HepG2 (cell line): ENCODE results near the gene EPM2A. TPM values are rescaled to one million over a fixed set of nuclear protein-coding genes. Genes with fewer than 3 reads are reported as not detected.

ENCODE experiments used
- ATAD3A ChIP-seq: sonication (generic); formaldehyde crosslinking; IDR thresholded peaks from 2 replicates; pipeline ENCODE4 v1.4.0; 2020; ENCODE audit warnings: missing genetic modification reagents
- BHLHE40 ChIP-seq: IDR thresholded peaks from 2 replicates; pipeline ENCODE4 v1.6.1; 2011; ENCODE audit warnings: low read length, improper control_type of control experiment
- CC2D1A ChIP-seq: sonication (generic); formaldehyde crosslinking; IDR thresholded peaks from 2 replicates; pipeline ENCODE4 v1.8.1; 2023; ENCODE audit warnings: mild to moderate bottlenecking, missing genetic modification reagents
- CEBPB ChIP-seq: IDR thresholded peaks from 2 replicates; pipeline ENCODE4 v1.6.1; 2011; ENCODE audit warnings: low read depth, low read length, improper control_type of control experiment, borderline replicate concordance
- CHD2 ChIP-seq: IDR thresholded peaks from 2 replicates; pipeline ENCODE4 v1.6.1; 2011; ENCODE audit warnings: low read depth, low read length, improper control_type of control experiment
- CHD4 ChIP-seq: fragments of 200-600 bp; sonication (generic); IDR thresholded peaks from 2 replicates; pipeline ENCODE4 v1.7.0; 2017; ENCODE audit warnings: mild to moderate bottlenecking, low read length, borderline replicate concordance
- EEA1 ChIP-seq: sonication (generic); formaldehyde crosslinking; IDR thresholded peaks from 2 replicates; pipeline ENCODE4 v1.5.1; 2020; ENCODE audit warnings: mild to moderate bottlenecking, missing genetic modification reagents, borderline replicate concordance
- MED8 ChIP-seq: sonication (generic); formaldehyde crosslinking; IDR thresholded peaks from 2 replicates; pipeline ENCODE4 v1.8.1; 2023; ENCODE audit warnings: mild to moderate bottlenecking, missing genetic modification reagents; ENCODE audit not compliant: insufficient replicate concordance
- MEIS1 ChIP-seq: sonication (generic); formaldehyde crosslinking; IDR thresholded peaks from 2 replicates; pipeline ENCODE4 v1.9.0; 2021; ENCODE audit warnings: mild to moderate bottlenecking, missing genetic modification reagents, moderate library complexity, borderline replicate concordance
- MIER3 ChIP-seq: IDR thresholded peaks from 2 replicates; pipeline ENCODE4 v1.6.1; 2016; ENCODE audit warnings: missing compliant biosample characterization, borderline replicate concordance
- NCOA2 ChIP-seq: sonication (generic); formaldehyde crosslinking; IDR thresholded peaks from 2 replicates; pipeline ENCODE4 v1.8.0; 2022; ENCODE audit warnings: inconsistent platforms
- NFE2 ChIP-seq: sonication (generic); formaldehyde crosslinking; IDR thresholded peaks from 2 replicates; pipeline ENCODE4 v1.4.0; 2020; ENCODE audit warnings: missing genetic modification reagents
- NFIB ChIP-seq: sonication (generic); formaldehyde crosslinking; IDR thresholded peaks from 2 replicates; pipeline ENCODE4 v1.9.0; 2021; ENCODE audit warnings: missing genetic modification reagents, mild to moderate bottlenecking, borderline replicate concordance
- POGK ChIP-seq: sonication (generic); formaldehyde crosslinking; conservative IDR thresholded peaks from 2 replicates; pipeline ENCODE4 v1.8.0; 2022; ENCODE audit warnings: mild to moderate bottlenecking, moderate library complexity, missing genetic modification reagents
- TARDBP ChIP-seq: sonication (generic); formaldehyde crosslinking; IDR thresholded peaks from 2 replicates; pipeline ENCODE4 v1.8.0; 2022; ENCODE audit warnings: mild to moderate bottlenecking, missing genetic modification reagents
- TBX3 ChIP-seq: fragments of 450-650 bp; IDR thresholded peaks from 2 replicates; pipeline ENCODE4 v1.6.1; 2017; ENCODE audit warnings: antibody characterized with exemption, mild to moderate bottlenecking, inconsistent platforms, borderline replicate concordance
- ZFX ChIP-seq: sonication (generic); formaldehyde crosslinking; IDR thresholded peaks from 2 replicates; pipeline ENCODE4 v1.4.0; 2020; ENCODE audit warnings: mild to moderate bottlenecking, low read depth, missing genetic modification reagents, moderate library complexity
- ZNF263 ChIP-seq: sonication (generic); formaldehyde crosslinking; IDR thresholded peaks from 2 replicates; pipeline ENCODE4 v1.4.0; 2020; ENCODE audit warnings: missing genetic modification reagents
- ZNF746 ChIP-seq: sonication (generic); formaldehyde crosslinking; IDR thresholded peaks from 2 replicates; pipeline ENCODE4 v1.8.0; 2022; ENCODE audit warnings: mild to moderate bottlenecking, missing genetic modification reagents
- ZNF768 ChIP-seq: sonication (generic); formaldehyde crosslinking; IDR thresholded peaks from 2 replicates; pipeline ENCODE4 v1.4.0; 2020; ENCODE audit warnings: missing genetic modification reagents
- ZSCAN29 ChIP-seq: sonication (generic); formaldehyde crosslinking; conservative IDR thresholded peaks from 2 replicates; pipeline ENCODE4 v1.4.0; 2020; ENCODE audit warnings: mild to moderate bottlenecking, missing genetic modification reagents
- ZZZ3 ChIP-seq: sonication (generic); formaldehyde crosslinking; IDR thresholded peaks from 2 replicates; pipeline ENCODE4 v1.4.0; 2020; ENCODE audit warnings: missing genetic modification reagents, mild to moderate bottlenecking, borderline replicate concordance
- polyA plus RNA-seq, 8 experiments: library from polyadenylated mRNA; depleted of rRNA in 3 of 8; stranded (reverse) in 7 of 8; unstranded in 1 of 8; fragments of >200 nt; fragmentation: Illumina TruSeq in 4 of 8; extraction: Trizol in 4 of 8; gene quantifications; 2 replicates each; pipeline versions ENCODE4 v1.2.1 to v1.2.3, GENCODE V29; 2011 to 2016; ENCODE audit warnings: low read depth in 4 of 8, missing spikeins in 1 of 8, mixed read lengths in 1 of 8; ENCODE audit not compliant: insufficient read depth in 1 of 8
- total RNA-seq, 5 experiments: library from RNA; depleted of rRNA; stranded (reverse); fragments of >200 nt; fragmentation: Illumina TruSeq; extraction: Trizol; gene quantifications; 2 replicates each; pipeline ENCODE4 v1.2.3, GENCODE V29; 2016; ENCODE audit warnings: low read depth in 1 of 5

The EPM2A gene
- total and polyA plus RNA-seq, 2 of the 13 experiments (the other 11 are each of a cell fraction or from before 2014, with no cell fraction given) = 4.6 to 9.2 TPM

- no peak for TF ChIP-seq TBX3
- 0 out of 2 replicates have a peak, but pooled peaks have one; percentile 41 for TF ChIP-seq NFIB
- TF ChIP-seq EEA1 (CRISPR knock-in tag) = peak; percentile 99
- TF ChIP-seq MIER3 (CRISPR knock-in tag) = peak; percentile 24; the same call in 1 of the 2 replicates
- peak; percentile 62 for TF ChIP-seq TARDBP (CRISPR knock-in tag)
- peak; percentile 80 for TF ChIP-seq MED8 (CRISPR knock-in tag)
- TF ChIP-seq ZNF263 (CRISPR knock-in tag) = peak; percentile 80
- TF ChIP-seq ZNF768 = peak; percentile 84
- 0 out of 2 replicates have a peak, but pooled peaks have one; percentile 15 for TF ChIP-seq NFE2 (CRISPR knock-in tag)
- TF ChIP-seq ZFX (CRISPR knock-in tag) = peak; percentile 53
- peak; percentile 31 for TF ChIP-seq CHD2
- TF ChIP-seq CHD4 = no peak
- TF ChIP-seq ZSCAN29 = no peak
- no peak for TF ChIP-seq CEBPB
- peak; percentile 97 for TF ChIP-seq POGK (CRISPR knock-in tag)
- peak; percentile 65; the same call in 1 of the 2 replicates for TF ChIP-seq CC2D1A
- peak; percentile 86 for TF ChIP-seq ZNF746
- no peak for TF ChIP-seq MEIS1 (CRISPR knock-in tag)
- peak; percentile 85 for TF ChIP-seq BHLHE40
- TF ChIP-seq ZZZ3 = no peak
- TF ChIP-seq NCOA2 = peak; percentile 61; the same call in 1 of the 2 replicates
- peak; percentile 70; the same call in 1 of the 2 replicates for TF ChIP-seq ATAD3A (CRISPR knock-in tag)
These were observed at the start of gene EPM2A (continued) for GRCh38 chr6:145735356-145736165.
